ENCODE measurements around the gene CLEC19A.

The CLEC19A gene

GRCh38 chr16:19292186-19292585, 6.7 kb downstream of the CLEC19A start:
- in situ Hi-C loops (cut with MboI; ENCODE audit: low sequenced_read_pairs), result no loop called here
- no peaks in the 10 kb centered on the region for H3K9me3 ChIP-seq
- H3K27me3 ChIP-seq (ENCODE audit: low read depth), result peaks cover 3% of the 10 kb centered on the region; the same call in 1 of the 2 replicates
- H3K36me3 ChIP-seq (replicated peaks), result no peaks in the 10 kb centered on the region
- peaks cover 32% of the 10 kb centered on the region for H3K4me1 ChIP-seq
- DNase-seq (ENCODE audit: low spot score in 2 of 2), result peak in 1 of 2 experiments; percentile 48
- no peak overlapping the region for H3K4me3 ChIP-seq

- H3K36me3 ChIP-seq (replicated peaks), result no peaks in the 10 kb centered on the region
- H3K4me3 ChIP-seq, result no peak overlapping the region
- in situ Hi-C loops (cut with MboI; ENCODE audit: low sequenced_read_pairs), result no loop called here
- H3K9me3 ChIP-seq, result no peaks in the 10 kb centered on the region
- H3K4me1 ChIP-seq, result peaks cover 23% of the 10 kb centered on the region
- DNase-seq (ENCODE audit: low spot score in 2 of 2), result no peak
- H3K27me3 ChIP-seq (ENCODE audit: low read depth), result peaks cover 4% of the 10 kb centered on the region; the same call in 1 of the 2 replicates
Measured at GRCh38 chr16:19294156-19294649, 8.7 kb downstream of the CLEC19A start.

GRCh38 chr16:19295393-19295792, 9.9 kb downstream of the CLEC19A start:
- H3K9me3 ChIP-seq, result no peaks in the 10 kb centered on the region
- in situ Hi-C loops (cut with MboI; ENCODE audit: low sequenced_read_pairs), result no loop called here
- peaks cover 7% of the 10 kb centered on the region; the same call in 1 of the 2 replicates for H3K27me3 ChIP-seq (ENCODE audit: low read depth)
- no peaks in the 10 kb centered on the region for H3K36me3 ChIP-seq (replicated peaks)
- peaks cover 19% of the 10 kb centered on the region for H3K4me1 ChIP-seq
- no peak overlapping the region for H3K4me3 ChIP-seq
- DNase-seq (ENCODE audit: low spot score in 2 of 2), result no peak

- DNase-seq (ENCODE audit: low spot score in 2 of 2), result no peak
- in situ Hi-C loops (cut with MboI; ENCODE audit: low sequenced_read_pairs), result no loop called here
- peaks cover 7% of the 10 kb centered on the region; the same call in 1 of the 2 replicates for H3K27me3 ChIP-seq (ENCODE audit: low read depth)
- no peaks in the 10 kb centered on the region for H3K36me3 ChIP-seq (replicated peaks)
- no peak overlapping the region for H3K4me3 ChIP-seq
- peaks cover under 1% of the 10 kb centered on the region; the same call in 1 of the 2 replicates for H3K4me1 ChIP-seq
- no peaks in the 10 kb centered on the region for H3K9me3 ChIP-seq
Measured at GRCh38 chr16:19297454-19297853, 11.9 kb downstream of the CLEC19A start.

GRCh38 chr16:19299565-19299964, 14.0 kb downstream of the CLEC19A start:
- H3K4me1 ChIP-seq, result no peaks in the 10 kb centered on the region
- no peak overlapping the region for H3K4me3 ChIP-seq
- no peaks in the 10 kb centered on the region for H3K36me3 ChIP-seq (replicated peaks)
- no peaks in the 10 kb centered on the region for H3K9me3 ChIP-seq
- H3K27me3 ChIP-seq (ENCODE audit: low read depth), result peaks cover 7% of the 10 kb centered on the region; the same call in 1 of the 2 replicates
- no peak for DNase-seq (ENCODE audit: low spot score in 2 of 2)
- in situ Hi-C loops (cut with MboI; ENCODE audit: low sequenced_read_pairs), result no loop called here

- Histone ChIP-seq H3K36me3 (replicated peaks) (no peaks in the 10 kb centered on the region), H3K9me3 (no peaks in the 10 kb centered on the region), H3K4me1 (no peaks in the 10 kb centered on the region), H3K27me3 (ENCODE audit: low read depth) (peaks cover 4% of the 10 kb centered on the region; the same call in 1 of the 2 replicates), H3K4me3 (no peak overlapping the region)
- in situ Hi-C loops (cut with MboI; ENCODE audit: low sequenced_read_pairs), result no loop called here
- DNase-seq (ENCODE audit: low spot score in 2 of 2), result no peak
Measured at GRCh38 chr16:19301931-19302330, 16.4 kb downstream of the CLEC19A start.

- no peaks in the 10 kb centered on the region for H3K9me3 ChIP-seq
- H3K36me3 ChIP-seq (replicated peaks), result no peaks in the 10 kb centered on the region
- no peaks in the 10 kb centered on the region for H3K4me1 ChIP-seq
- in situ Hi-C loops (cut with MboI; ENCODE audit: low sequenced_read_pairs), result no loop called here
- no peak for DNase-seq (ENCODE audit: low spot score in 2 of 2)
- no peak overlapping the region for H3K4me3 ChIP-seq
- H3K27me3 ChIP-seq (ENCODE audit: low read depth), result no peaks in the 10 kb centered on the region
Measured at GRCh38 chr16:19304750-19305149, 19.2 kb downstream of the CLEC19A start.

GRCh38 chr16:19305443-19305842, 19.9 kb downstream of the CLEC19A start:
- Histone ChIP-seq H3K27me3 (ENCODE audit: low read depth) (no peaks in the 10 kb centered on the region), H3K4me1 (no peaks in the 10 kb centered on the region), H3K36me3 (replicated peaks) (no peaks in the 10 kb centered on the region), H3K4me3 (no peak overlapping the region), H3K9me3 (no peaks in the 10 kb centered on the region)
- no peak for DNase-seq (ENCODE audit: low spot score in 2 of 2)
- in situ Hi-C loops (cut with MboI; ENCODE audit: low sequenced_read_pairs), result no loop called here

- in situ Hi-C loops (cut with MboI; ENCODE audit: low sequenced_read_pairs), result no loop called here
- H3K27me3 ChIP-seq (ENCODE audit: low read depth), result no peaks in the 10 kb centered on the region
- peak in 1 of 2 experiments; percentile 72 for DNase-seq (ENCODE audit: low spot score in 2 of 2)
- no peaks in the 10 kb centered on the region for H3K36me3 ChIP-seq (replicated peaks)
- H3K9me3 ChIP-seq, result no peaks in the 10 kb centered on the region
- no peak overlapping the region for H3K4me3 ChIP-seq
- H3K4me1 ChIP-seq, result no peaks in the 10 kb centered on the region
Measured at GRCh38 chr16:19307587-19308241, 22.2 kb downstream of the CLEC19A start.

- no peaks in the 10 kb centered on the region for H3K27me3 ChIP-seq (ENCODE audit: low read depth)
- no peak for DNase-seq (ENCODE audit: low spot score in 2 of 2)
- H3K9me3 ChIP-seq, result no peaks in the 10 kb centered on the region
- H3K4me1 ChIP-seq, result no peaks in the 10 kb centered on the region
- no peaks in the 10 kb centered on the region for H3K36me3 ChIP-seq (replicated peaks)
- in situ Hi-C loops (cut with MboI; ENCODE audit: low sequenced_read_pairs), result no loop called here
- H3K4me3 ChIP-seq, result no peak overlapping the region
Measured at GRCh38 chr16:19308392-19308791, 22.9 kb downstream of the CLEC19A start.

GRCh38 chr16:19309178-19309577, 23.6 kb downstream of the CLEC19A start:
- Histone ChIP-seq H3K27me3 (ENCODE audit: low read depth) (no peaks in the 10 kb centered on the region), H3K9me3 (no peaks in the 10 kb centered on the region), H3K36me3 (replicated peaks) (no peaks in the 10 kb centered on the region), H3K4me1 (no peaks in the 10 kb centered on the region), H3K4me3 (no peak overlapping the region)
- no peak for DNase-seq (ENCODE audit: low spot score in 2 of 2)
- in situ Hi-C loops (cut with MboI; ENCODE audit: low sequenced_read_pairs), result no loop called here

GRCh38 chr16:19314718-19315425, 29.3 kb downstream of the CLEC19A start:
- H3K27me3 ChIP-seq (ENCODE audit: low read depth), result no peaks in the 10 kb centered on the region
- DNase-seq (ENCODE audit: low spot score in 2 of 2), result no peak
- in situ Hi-C loops (cut with MboI; ENCODE audit: low sequenced_read_pairs), result no loop called here
- no peak overlapping the region for H3K4me3 ChIP-seq
- H3K4me1 ChIP-seq, result no peaks in the 10 kb centered on the region
- no peaks in the 10 kb centered on the region for H3K36me3 ChIP-seq (replicated peaks)
- no peaks in the 10 kb centered on the region for H3K9me3 ChIP-seq

- no peak overlapping the region for H3K4me3 ChIP-seq
- in situ Hi-C loops (cut with MboI; ENCODE audit: low sequenced_read_pairs), result no loop called here
- H3K4me1 ChIP-seq, result no peaks in the 10 kb centered on the region
- no peaks in the 10 kb centered on the region for H3K36me3 ChIP-seq (replicated peaks)
- H3K9me3 ChIP-seq, result no peaks in the 10 kb centered on the region
- no peak for DNase-seq (ENCODE audit: low spot score in 2 of 2)
- no peaks in the 10 kb centered on the region for H3K27me3 ChIP-seq (ENCODE audit: low read depth)
Measured at GRCh38 chr16:19315889-19316433, 30.4 kb downstream of the CLEC19A start.

GRCh38 chr16:19316846-19317245, 31.3 kb downstream of the CLEC19A start:
- H3K4me1 ChIP-seq, result no peaks in the 10 kb centered on the region
- peak in 1 of 2 experiments; percentile 10 for DNase-seq (ENCODE audit: low spot score in 2 of 2)
- no peak overlapping the region for H3K4me3 ChIP-seq
- no peaks in the 10 kb centered on the region for H3K27me3 ChIP-seq (ENCODE audit: low read depth)
- no peaks in the 10 kb centered on the region for H3K9me3 ChIP-seq
- in situ Hi-C loops (cut with MboI; ENCODE audit: low sequenced_read_pairs), result no loop called here
- H3K36me3 ChIP-seq (replicated peaks), result no peaks in the 10 kb centered on the region

Measured in HAP-1 (cell line).